ENCODE results near the gene TP53.
"Not testable (repeated sequence)": the region's sequence is repeated elsewhere in the genome, so short reads cannot be mapped to it uniquely, and the experiment has no call there.

Gene TP53

DNA sequence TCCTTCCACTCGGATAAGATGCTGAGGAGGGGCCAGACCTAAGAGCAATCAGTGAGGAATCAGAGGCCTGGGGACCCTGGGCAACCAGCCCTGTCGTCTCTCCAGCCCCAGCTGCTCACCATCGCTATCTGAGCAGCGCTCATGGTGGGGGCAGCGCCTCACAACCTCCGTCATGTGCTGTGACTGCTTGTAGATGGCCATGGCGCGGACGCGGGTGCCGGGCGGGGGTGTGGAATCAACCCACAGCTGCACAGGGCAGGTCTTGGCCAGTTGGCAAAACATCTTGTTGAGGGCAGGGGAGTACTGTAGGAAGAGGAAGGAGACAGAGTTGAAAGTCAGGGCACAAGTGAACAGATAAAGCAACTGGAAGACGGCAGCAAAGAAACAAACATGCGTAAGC is 12.4 kb downstream of the TP53 start:
- no peak for DNase-seq (ENCODE audit: low read depth, low spot score)

DNA sequence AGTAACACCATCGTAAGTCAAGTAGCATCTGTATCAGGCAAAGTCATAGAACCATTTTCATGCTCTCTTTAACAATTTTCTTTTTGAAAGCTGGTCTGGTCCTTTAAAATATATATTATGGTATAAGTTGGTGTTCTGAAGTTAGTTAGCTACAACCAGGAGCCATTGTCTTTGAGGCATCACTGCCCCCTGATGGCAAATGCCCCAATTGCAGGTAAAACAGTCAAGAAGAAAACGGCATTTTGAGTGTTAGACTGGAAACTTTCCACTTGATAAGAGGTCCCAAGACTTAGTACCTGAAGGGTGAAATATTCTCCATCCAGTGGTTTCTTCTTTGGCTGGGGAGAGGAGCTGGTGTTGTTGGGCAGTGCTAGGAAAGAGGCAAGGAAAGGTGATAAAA is 14.1 kb downstream of the TP53 start:
- DNase-seq (ENCODE audit: low read depth, low spot score) = no peak

DNA sequence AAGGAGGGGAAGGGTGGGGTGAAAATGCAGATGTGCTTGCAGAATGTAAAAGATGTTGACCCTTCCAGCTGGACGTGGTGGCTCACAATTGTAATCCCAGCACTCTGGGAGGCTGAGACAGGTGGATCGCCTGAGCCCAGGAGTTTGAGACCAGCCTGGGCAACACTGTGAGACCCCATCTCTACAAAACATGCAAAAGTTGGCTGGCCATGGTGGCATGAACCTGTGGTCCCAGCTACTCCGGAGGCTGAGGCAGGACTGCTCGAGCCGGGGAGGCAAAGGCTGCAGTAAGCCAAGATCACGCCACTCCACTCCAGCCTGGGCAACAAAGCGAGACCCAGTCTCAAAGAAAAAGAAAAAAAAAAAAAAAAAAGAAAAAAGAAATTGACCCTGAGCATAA is 18.8 kb downstream of the TP53 start:
- DNase-seq (ENCODE audit: low read depth, low spot score) = no peak

DNA sequence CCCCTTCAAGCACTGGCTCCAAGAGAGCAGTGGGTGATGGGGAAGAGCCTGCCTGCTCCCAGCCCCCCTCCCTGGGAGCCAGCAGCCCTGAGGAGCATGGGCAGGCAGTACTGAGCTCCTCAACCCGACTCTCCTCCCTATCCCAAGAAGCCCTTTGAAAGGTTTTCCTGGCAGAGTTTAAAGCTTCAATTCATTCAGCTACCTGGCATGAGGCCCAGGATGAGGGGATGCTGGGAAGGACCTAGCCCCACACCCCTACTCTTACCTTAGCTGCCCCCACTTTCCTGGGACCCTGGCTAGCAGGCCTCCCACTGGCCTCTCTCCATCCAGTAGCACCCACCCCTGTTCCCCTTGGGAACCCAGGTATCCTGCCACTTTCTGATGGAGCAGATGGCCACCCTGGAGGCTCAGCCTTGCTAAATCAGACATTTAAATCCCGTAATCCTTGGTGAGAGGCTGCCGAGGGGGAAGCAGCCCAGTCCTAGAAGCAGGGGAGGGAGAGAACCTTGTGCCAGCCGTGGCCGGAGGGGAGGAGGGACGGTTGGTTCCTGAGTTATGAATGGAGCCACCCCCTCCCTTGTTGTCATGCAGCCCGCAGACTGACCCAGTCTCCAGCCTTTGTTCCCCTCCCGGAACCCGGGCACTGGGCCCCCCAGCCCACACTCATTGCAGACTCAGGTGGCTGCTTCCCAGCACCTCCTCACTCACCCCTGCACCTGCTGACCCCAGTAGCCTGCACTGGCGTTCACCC is 19.5 kb downstream of the TP53 start:
- peak; percentile 71 for DNase-seq (ENCODE audit: low read depth, low spot score)

DNA sequence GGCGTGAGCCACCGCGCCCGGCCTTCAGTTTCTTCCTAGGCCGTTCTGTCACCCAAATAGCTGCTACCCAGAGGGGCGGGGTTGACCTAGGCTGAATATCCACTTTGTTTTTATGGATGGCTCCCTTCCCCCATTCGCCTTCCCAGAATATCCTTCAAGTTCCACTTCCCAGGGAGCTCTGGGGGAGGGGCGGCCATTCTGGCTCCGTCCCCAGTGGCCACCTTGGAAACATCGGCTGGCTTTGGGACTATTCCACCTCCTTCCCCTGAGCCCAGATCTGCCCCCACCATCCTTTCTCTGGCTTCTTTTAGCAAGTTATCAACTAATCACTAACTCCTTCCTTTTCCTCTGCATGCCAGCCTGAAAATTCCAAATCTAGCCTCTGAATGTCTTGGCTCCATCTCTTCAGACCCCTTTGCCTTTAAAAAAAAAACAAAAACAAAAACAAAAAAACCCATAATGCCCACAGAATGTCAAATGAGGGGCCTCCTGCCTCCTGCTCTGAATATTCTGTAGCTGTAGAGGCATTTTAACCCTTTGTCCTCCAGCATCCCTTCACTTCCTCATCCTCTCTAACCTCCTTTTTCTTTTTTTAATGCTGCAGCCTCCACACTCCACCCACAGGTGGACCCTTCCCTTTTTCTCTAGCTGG is 30.2 kb downstream of the TP53 start:
- peak; percentile 77 for DNase-seq (ENCODE audit: low read depth, low spot score)

DNA sequence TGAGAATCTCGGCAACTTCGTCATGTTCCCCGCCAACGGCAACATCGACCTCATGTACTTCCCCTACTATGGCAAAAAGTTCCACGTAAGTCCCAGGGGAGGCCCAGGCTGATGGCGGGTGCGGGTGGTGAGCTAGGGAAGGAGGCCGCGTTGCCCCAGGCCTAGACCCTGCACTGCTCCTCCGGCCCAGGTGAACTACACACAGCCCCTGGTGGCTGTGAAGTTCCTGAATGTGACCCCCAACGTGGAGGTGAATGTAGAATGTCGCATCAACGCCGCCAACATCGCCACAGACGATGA is 31.8 kb downstream of the TP53 start:
- DNase-seq (ENCODE audit: low read depth, low spot score) = no peak

DNA sequence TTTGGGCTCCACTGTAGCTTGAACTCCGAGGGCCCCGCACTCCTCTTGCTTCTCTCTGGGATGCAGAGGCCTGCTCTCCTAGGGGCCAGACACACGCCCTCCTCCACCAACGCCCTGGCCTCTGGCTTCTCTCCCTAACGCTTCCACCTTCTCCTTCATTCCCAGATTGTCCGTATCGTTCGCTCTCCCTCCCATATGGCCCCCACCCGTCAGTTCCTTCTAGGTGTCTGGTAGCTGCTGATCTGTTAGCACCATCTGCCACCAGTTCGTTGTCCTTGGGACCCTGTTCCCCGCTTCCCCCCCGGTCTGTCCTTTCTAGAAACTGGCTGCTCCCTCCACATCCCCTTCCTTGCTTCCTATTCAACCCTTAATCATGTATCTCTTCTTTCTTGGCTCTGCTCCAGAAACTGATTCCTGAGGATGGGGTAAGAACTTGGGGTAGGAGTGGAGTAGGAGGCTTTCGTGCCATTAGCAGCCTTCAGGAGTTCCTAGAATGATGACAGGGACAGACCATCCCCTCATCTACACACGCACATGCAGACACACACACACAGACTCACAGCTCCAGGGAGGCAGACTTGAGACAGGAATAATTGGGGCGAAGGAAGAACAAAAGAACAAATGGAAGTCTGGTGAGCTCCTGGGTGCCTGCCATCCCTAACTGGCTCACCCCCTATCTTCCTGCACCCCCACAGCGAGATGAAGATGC is 32.3 kb downstream of the TP53 start:
- DNase-seq (ENCODE audit: low read depth, low spot score) = peak; percentile 37

DNA sequence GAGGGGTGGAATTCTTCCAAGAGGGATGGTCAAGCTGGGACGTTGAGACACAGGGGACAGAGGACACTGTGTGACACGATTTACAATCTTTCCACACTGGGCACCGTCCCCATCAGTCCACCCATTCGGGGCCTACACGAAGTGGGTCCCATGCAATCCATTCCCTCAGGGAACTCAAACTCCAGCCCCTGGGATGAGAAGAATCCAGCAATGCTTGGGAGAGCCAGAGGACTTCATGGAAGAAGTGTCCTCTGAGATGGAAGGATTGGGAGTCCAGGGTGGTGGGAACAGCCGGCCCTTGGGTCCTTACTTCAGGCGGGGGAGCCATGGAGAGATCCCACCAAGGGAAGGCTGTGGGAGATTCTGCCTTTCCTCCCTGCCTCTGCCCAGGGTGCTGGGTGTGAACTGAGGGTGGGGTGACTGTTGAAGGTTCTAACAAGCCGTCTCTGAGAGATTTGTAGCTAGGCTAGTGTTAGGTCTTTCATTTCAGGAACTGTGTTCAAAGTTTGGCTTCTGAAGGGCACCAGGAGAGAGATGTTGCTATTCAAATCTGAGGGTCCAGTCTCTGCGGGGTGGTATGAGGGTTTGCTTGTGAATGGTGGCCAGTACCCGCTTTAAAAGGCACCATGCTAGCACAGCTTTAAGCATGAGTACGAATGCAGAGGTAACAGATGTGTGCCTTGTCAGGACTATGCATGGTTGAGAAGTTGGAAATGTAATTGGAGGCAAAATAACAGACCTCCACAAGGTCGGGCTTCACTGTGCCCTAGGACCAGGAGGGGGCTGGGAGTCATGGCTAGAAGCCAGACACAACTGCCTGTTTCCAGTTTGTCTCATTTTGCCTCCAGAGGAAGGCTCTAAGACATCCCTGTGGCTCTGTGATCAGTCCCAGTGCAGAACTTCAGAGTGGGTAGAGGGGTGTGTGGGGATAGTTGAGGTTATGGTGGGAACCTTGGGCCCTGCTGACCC is 34.6 kb downstream of the TP53 start:
- no peak for DNase-seq (ENCODE audit: low read depth, low spot score)

DNA sequence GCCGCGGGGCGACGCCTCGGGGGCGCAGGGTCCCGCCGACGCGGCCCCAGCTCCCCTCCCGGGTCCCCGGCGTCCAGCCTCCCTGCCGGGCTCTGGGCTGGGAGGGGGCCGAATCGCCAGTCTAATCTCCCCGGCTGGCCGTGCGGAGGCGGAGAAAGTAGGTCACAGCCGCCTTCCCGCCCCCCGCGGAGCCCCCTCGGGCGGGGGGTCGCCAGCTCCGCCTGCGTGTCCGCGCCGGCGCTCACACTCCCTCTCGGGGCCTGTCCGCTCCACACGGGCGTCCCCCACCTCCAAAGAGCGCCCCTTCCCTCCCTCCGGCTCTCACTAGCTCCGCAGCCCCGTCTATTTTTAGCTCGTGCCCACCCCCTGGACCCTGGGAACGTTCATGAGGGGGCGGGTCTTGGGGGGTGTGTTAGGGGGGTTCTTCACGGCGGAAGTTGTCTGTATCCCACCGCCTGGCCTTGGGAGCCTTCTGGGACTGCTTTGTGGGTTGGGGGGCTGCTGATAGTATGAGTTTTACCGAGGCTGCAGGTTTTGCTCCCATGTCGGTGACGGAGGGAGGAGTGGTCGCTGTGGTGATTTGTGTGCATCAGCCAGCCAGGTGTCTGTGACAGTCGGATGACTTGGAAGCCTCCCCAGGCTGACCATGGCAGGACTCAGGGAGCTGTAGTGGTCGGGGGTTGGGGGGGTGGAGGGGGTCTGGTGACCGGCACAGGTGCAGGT is 35.5 kb downstream of the TP53 start:
- DNase-seq (ENCODE audit: low read depth, low spot score) = peak; percentile 25

DNA sequence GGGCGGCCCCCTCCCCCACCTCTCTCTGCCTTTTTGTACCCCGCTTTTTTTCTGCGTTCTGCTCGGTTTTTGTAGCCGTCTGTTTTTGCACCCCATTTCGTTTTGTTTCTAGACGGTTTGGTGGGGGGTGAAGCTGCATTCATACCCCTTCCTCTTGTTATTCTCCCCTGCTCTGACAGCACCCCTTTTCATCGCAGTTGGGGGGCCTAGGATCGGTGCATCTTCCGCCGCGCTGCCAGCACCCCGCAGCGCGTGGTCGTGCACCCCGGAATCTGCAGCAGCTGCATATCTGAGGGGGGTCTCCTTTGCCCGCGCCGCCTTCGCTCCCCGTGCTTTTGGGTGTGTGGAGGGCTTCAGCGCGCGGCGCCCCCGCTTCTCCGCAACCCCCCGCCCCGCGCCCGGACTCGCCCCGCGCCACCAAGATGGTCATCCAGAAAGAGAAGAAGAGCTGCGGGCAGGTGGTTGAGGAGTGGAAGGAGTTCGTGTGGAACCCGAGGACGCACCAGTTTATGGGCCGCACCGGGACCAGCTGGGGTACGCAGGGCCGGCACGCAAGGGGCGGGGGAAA is 36.1 kb downstream of the TP53 start:
- no peak for DNase-seq (ENCODE audit: low read depth, low spot score)

DNA sequence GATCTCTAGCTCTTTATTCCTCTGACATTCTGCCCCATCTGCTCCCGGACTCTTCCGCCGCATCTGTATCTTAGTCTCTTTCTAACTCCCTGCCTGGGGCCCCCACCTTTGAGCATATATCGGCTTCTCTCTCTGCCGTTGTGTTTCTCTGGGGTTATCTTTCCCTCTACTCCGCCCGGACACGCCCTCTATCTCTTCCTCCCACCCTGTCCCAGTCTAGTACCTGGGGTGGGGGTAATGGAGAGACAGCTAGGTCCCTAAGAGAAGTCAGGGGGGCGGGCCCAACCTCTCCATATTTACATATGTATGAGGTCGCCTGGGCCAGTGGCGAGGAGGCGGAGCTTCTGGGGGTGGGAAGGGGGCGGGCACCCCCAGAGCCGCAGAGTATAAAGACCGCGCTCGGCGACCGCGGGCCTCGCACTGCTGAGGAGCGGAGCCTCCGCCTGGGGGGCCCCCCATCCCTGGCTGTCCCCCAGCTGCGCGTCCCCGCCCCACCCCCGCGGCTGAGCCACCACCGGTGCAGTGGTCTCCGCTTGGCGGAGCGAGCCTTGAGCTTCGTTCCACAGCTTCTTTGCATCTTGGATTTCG is 36.7 kb downstream of the TP53 start, which contains the start of gene ATP1B2:
Gene ATP1B2 (plus strand): TSS at position 418 of the 588 bp plus-strand sequence. CDS start 593 bp downstream, outside the sequence.
- DNase-seq (ENCODE audit: low read depth, low spot score) = peak; percentile 60

DNA sequence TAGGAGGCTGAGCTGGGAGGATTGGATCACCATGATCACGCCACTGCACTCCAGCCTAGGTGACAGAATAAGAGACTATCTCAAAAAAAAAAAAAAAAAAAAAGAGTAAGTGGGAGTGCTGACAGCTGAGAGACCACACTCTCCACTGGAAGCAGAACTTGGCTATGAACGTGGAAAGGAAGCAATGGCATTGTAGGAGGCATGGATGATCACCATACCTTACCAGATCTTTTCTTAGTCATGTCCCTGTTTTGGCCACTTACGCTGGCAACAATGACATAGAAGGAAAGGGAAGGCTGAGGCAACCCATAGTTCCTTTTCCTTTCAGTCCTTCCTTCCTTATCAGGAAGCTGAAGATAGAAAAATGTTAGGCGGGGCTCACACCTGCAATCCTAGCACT is 40.3 kb downstream of the TP53 start:
- no peak for DNase-seq (ENCODE audit: low read depth, low spot score)

DNA sequence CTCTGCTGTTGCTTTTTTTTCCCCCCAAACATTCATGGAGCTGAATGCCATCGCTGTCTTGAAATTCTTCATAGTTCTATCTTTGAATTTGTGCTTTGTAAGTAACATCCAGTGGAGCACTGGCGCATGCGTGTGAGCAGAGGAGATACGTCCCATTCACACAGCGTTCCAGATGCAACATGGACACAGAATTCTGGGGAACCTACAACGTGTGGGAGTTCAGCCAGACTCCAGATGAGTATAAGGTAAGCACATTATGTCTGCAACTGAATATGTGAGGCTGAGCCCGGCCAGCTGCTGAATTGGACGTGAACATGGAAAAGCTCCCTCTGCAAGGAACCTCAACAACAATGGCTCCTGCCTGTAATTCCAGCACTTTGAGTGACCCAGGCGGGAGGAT is 40.8 kb downstream of the TP53 start:
- DNase-seq (ENCODE audit: low read depth, low spot score) = no peak

DNA sequence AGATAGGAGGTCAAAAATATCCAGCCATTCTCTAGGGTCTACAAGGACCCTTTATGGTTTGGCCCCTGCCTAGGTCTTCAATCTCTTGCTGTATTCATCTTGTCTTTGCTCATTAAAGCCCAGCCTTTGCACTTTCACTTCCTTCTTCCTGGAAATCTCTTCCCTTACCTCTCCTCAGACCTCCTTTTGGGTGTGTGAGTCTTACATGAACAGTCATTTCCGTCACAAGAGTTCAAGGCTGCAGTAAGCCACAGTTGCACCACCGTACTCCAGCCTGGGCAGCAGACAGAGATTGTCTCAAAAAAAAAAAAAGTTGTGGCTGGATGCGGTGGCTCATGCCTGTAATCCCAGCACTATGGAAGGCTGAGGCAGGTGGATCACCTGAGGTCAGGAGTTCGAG is 42.5 kb downstream of the TP53 start:
- no peak for DNase-seq (ENCODE audit: low read depth, low spot score)

DNA sequence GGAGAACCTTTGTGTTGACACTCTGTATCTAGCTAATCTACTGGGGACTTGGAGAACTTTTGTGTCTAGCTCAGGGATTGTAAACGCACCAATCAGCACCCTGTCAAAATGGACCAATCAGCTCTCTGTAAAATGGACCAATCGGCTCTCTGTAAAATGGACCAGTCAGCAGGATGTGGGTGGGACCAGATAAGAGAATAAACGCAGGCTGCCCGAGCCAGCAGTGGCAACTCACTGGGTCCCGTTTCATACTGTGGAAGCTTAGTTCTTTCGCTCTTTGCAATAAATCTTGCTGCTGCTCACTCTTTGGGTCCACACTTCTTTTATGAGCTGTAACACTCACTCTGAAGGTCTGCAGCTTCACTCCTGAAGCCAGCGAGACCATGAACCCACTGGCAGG is 45.7 kb downstream of the TP53 start:
- DNase-seq (ENCODE audit: low read depth, low spot score) = not testable (repeated sequence)

DNA sequence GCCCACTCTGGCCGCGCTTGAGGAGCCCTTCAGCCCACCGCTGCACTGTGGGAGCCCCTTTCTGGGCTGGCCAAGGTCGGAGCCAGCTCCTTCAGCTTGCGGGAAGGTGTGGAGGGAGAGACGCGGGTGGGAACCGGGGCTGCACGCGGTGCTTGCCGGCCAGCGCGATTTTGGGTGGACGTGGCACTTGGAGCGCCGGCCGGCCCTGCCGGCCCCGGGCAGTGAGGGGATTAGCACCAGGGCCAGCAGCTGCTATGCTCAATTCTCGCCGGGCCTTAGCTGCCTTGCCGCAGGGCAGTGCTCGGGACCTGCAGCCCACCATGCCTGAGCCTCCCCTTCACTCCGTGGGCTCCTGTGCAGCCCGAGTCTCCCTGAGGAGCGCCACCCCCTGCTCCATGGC is 46.5 kb downstream of the TP53 start:
- no peak for DNase-seq (ENCODE audit: low read depth, low spot score)

DNA sequence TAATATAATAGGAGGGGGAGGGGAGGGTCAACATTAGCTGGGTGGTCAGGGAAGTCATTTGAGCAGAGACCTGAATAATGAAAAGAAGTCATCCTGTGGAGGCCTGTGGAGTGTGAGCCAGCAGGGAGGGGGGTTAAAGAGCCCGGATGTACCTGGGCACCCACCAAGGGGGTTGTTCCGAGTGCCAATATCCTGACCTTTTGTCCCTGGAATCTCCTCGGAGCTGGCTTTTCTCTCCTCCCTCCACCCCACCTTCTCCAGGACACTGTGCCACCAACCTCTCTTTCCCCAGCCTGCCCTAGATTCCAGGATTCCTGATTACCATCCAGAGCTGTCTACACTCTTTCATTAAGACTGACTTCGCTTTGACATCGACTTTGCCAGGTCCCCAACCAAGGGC is 51.1 kb downstream of the TP53 start:
- no peak for DNase-seq (ENCODE audit: low read depth, low spot score)

DNA sequence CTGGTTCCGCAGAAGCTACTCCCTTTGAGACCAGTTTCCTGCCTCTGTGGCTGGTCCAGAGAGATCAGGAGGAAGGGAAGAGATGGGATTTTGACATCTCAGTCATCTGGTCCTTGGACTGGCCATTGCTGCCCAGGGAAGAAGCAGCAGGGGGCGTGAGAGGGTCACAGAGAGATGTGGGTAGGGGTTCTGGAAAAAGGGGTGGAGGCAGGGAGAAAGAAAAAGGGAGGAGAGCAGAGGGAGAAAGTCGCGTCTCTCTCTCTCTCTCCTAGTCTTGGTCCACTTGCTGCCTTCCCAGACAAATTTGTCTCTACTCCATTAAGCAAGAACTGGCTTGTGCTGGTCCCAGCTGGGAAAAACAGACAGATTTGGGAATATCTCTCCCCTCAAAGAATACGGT is 52.9 kb downstream of the TP53 start:
- peak; percentile 81 for DNase-seq (ENCODE audit: low read depth, low spot score)

DNA sequence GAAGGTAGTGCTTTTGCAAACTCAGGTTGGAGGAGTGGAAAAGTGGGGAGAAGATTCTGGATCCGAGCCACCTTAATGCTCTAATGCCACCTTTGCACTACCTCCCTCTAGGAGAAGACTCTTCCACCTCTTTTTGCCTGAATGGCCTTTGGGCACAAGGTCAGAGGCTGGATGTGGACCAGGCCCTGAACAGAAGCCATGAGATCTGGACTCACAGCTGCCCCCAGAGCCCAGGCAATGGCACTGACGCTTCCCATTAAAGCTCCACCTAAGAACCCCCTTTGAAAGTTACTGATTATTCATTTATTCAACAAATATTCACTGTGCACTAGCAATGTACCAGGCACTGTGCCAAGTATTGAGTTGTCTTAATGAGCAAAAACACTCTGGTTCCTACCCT is 54.2 kb downstream of the TP53 start:
- no peak for DNase-seq (ENCODE audit: low read depth, low spot score)

DNA sequence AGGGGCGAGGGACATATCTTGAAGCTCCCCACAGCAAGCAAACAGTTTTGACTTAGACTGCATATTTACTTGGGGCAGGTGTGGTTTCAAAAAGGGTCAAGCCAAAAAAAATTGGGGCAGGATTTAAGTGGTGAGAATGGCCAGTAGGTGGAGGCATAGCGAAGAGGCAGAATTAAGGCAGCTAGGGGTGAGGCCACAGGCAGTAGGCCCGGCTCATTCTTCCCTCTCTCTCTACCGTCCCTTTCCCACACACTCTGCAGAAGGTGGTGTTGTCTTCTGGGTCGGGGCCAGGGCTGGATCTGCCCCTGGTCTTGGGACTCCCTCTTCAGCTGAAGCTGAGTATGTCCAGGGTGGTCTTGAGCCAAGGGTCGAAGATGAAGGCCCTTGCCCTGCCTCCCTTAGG is 54.8 kb downstream of the TP53 start:
- DNase-seq (ENCODE audit: low read depth, low spot score) = peak; percentile 61
